HG03565 (cell line): ENCODE results near the gene TNFRSF6B.
"Not testable (repeated sequence)": the region's sequence is repeated elsewhere in the genome, so short reads cannot be mapped to it uniquely, and the experiment has no call there.

ENCODE experiments used
- ATAC-seq: cut with Tn5 transposase; IDR thresholded peaks from one replicate; pipeline ENCODE4 v1.9.1; 2021; ENCODE audit warnings: mild to moderate bottlenecking, moderate library complexity; ENCODE audit not compliant: unreplicated experiment

The TNFRSF6B gene, protein sequence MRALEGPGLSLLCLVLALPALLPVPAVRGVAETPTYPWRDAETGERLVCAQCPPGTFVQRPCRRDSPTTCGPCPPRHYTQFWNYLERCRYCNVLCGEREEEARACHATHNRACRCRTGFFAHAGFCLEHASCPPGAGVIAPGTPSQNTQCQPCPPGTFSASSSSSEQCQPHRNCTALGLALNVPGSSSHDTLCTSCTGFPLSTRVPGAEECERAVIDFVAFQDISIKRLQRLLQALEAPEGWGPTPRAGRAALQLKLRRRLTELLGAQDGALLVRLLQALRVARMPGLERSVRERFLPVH

DNA sequence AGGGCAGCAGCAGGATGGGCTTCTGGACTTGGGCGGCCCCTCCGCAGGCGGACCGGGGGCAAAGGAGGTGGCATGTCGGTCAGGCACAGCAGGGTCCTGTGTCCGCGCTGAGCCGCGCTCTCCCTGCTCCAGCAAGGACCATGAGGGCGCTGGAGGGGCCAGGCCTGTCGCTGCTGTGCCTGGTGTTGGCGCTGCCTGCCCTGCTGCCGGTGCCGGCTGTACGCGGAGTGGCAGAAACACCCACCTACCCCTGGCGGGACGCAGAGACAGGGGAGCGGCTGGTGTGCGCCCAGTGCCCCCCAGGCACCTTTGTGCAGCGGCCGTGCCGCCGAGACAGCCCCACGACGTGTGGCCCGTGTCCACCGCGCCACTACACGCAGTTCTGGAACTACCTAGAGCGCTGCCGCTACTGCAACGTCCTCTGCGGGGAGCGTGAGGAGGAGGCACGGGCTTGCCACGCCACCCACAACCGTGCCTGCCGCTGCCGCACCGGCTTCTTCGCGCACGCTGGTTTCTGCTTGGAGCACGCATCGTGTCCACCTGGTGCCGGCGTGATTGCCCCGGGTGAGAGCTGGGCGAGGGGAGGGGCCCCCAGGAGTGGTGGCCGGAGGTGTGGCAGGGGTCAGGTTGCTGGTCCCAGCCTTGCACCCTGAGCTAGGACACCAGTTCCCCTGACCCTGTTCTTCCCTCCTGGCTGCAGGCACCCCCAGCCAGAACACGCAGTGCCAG is at the start of gene TNFRSF6B:
Gene TNFRSF6B (plus strand): TSS at position 25 of the 729 bp plus-strand sequence. CDS start 116 bp downstream, at position 141.
- no peak for ATAC-seq

DNA sequence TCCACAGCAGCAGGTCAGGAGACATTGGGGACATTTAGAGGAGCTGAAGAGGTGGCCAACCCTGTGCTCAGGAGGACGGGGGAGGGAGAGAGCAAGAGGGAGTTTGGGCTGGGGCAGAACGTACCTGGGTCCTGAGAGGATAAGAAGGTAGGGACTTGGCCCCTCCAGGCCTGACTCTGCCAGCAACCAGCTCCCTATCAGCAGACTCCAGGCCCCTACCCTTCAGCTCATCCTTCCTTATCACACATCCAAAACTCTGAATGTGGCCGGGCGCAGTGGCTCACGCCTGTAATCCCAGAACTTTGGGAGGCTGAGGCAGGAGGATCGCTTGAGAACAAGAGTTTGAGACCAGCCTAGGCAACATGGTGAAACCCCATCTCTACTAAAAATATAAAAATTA is 48.3 kb upstream of the TNFRSF6B start:
- no peak for ATAC-seq

DNA sequence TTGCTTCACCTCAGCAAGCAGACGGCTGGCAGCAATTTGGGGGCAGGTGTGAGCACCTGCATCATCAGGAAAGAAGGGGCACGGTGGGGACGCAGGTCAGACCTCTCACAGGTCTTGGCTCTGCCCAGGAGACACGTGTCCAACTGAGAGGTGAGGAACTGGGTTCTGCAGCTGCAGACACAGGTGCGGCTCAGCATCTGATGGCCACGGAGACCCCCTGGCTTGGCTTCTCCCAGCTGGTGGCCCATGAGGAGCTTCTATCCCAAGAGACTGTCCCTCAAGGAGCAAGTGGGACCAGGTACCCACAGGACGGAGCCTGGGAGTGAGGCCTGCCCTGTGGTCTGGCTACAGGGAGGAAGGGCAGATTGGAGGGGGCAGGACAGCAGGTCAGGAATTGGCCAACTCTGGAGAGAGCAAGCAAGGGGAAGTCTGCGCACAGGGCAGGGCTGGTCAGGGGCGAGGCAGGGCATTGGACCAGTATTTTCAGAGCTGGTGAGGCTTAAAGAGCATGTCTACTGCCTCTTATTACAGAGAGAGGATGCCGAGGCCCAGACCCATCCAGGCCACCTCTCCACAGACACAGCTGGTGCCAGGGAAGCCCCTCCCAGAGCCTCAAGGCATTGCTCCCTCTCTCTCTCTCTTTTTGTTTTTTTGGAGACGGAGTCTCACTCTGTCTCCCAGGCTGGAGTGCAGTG is 47.4 kb upstream of the TNFRSF6B start:
- ATAC-seq, result no peak

DNA sequence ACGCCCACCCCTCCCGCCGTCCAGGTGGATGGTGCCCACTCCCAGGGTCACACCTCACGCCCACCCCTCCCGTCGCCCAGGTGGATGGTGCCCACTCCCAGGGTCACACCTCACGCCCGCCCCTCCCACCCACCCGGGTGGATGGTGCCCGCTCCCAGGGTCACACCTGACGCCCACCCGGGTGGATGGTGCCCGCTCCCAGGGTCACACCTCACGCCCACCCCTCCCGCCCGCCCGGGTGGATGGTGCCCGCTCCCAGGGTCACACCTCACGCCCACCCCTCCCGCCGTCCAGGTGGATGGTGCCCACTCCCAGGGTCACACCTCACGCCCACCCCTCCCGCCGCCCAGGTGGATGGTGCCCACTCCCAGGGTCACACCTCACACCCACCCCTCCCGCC is 46.0 kb upstream of the TNFRSF6B start:
- not testable (repeated sequence) for ATAC-seq

DNA sequence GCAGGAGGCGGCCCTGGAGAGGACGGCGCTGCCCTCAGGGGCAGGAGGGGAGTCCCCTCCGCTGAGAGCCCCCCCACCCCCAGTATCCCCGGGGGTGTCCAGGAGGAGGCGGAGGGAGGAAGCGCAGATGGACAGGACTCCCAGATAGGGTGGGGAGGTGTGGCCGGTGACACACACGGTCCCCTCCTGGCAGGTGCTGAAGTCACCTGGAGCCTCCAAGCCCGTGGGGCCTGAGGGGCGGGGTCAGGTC is 44.6 kb upstream of the TNFRSF6B start:
- ATAC-seq, result no peak

DNA sequence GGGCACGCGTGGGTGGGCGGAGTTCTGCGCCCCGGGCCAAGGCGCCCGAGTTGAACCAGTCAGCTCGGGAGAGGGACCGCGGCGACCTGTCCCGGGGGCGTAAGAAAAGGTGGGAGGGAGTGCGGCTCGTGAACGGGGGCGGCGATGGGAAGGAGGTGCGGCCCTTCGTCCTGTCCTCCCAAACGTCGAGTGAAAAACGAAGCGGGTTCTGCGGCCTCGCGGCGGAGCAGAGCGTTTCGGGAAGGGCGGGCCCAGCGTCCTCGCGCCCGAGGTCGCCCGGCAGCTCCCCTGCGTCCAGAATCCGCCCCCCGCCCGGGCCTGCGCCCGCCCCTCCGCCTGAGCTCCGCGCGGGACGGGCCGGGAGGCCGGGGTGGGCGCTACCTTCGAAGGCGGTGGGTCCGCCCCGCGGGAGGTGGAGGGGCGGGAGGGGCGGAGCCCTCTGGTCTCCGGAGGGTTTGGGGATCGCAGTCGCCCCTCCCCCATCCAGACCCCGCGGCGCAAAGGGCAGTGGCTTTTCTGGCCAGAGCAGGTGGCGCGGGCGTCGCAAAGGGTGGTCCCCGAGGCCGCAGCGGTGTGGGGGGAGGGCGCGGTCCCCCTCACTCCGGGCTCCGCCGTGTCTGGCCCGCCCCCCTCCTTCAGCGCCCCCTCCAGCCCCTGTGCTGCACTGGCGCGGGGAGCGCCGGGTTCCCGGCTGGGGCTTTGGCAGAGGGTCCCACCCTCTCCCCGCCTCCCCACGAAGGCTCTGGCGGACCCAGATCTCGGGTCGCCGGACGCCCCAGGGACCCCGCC is 44.1 kb upstream of the TNFRSF6B start:
- no peak for ATAC-seq

DNA sequence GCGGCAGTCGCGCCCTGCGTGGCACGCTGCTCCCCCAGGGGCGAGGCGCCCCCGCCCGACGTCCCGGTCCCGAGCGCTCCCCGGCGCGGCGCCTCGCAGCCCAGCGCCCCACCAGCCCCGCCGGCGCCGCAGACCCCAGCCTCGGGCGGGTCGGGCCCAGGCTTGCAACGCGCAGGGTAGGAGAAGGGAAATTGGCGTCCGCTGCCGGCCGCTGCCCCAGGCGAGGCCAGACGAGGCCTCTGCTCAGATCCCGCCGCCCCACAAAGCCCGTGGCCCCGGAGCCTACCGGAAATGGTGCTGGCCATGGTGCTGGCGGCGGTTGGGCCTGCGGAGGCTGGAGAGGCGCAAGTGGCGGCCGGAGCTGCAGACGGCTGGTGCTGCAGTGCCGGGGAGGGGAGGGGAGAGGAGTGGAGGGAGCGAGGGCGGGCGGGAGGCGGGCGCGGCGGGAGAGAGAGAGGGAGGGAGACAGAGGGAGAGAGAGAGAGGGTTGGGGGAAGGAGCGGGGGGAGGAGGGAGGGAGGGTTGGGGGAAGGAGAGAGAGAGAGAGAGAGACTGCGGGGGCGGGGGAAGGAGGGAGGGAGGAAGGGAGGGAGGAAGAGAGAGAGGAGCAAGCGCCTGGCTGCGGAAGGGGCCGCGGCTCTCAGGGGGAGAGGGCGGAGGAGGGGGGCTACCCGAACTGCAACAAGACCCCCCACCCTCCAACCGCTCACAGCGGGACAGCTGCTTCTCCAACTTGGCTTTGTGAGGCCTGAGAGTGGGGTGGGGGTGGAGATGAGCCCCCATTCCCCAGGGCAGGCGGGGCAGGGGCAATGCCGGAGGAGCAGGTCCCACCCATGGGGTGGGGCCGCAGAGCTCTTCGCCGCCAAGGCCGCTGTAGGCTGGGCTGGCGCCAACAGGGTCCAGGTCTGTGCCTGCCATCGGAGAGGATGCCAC is 43.1 kb upstream of the TNFRSF6B start, which contains the start of gene STMN3:
Gene STMN3 (minus strand): TSS at position 384 of the 933 bp plus-strand sequence. CDS start 79 bp downstream, at position 305.
- no peak for ATAC-seq

DNA sequence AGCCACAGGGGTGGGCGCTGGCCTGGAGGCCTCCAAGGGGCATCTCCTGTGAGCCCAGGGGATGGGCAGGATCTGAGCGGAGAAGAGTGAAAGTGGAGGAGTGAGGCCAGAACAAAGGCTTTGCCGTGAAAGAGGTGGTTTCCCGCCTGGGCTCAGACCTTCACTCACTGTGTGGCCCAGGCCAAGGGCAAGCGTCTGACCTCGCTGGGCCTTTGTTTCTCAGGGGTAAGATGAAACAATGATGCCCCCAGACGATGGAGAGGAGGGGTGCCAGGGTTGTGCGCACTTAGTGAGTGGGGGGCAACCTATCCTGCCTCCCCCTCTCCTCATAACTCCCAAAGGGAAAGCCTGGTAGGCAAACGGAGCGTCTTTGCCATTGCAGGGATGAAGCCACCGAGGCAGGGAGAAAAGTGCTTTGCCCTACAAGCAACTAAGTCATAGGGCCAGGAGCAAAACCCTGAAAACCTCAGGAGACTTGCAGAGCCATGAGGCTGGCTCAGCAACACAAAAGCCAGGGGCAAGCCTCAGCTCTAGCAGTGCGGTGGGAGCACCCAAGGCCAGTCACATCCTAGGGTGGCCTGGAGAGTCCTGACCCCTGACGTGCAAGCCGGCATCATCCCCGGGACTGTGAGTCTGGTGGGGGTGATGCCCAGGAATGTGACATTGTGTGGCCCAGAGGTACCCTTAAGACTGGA is 42.3 kb upstream of the TNFRSF6B start:
- ATAC-seq, result no peak

DNA sequence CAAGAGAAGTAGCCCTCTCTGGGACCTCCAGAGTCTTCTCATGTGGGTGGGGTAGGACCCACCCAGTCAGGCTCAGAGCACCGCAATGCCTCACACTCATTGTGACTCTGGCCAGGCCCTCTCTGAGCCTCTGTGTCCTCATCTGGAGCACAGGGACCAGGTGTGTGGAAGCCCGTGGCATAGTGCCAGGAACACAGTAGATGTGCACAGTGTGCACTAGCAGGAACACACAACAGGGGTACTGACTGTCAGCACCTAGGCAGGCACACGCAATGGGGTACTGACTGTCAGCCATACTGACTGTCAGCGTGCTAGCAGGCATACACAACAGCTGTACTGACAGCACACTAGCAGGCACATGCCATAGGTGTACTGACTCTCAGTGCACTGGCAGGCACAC is 41.2 kb upstream of the TNFRSF6B start:
- no peak for ATAC-seq

DNA sequence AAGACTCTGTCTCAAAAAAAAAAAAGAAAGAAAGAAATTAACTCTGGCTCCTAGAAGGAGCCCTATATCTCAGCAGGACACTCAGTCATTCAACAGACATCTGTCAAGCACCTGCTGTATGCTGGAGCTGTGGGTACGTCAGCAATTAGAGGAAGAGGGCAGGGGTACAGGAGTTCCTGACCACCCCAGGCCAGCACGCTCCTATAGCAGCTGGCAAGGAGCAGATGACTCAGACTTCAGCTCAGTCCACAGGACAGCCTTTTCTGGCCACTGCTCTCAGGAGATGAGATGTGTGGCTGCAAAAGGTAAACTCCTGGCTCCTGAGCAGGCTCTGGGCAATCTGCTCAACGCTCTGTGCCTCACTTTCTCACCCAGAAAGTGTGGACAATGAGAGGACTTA is 40.0 kb upstream of the TNFRSF6B start:
- ATAC-seq, result no peak

DNA sequence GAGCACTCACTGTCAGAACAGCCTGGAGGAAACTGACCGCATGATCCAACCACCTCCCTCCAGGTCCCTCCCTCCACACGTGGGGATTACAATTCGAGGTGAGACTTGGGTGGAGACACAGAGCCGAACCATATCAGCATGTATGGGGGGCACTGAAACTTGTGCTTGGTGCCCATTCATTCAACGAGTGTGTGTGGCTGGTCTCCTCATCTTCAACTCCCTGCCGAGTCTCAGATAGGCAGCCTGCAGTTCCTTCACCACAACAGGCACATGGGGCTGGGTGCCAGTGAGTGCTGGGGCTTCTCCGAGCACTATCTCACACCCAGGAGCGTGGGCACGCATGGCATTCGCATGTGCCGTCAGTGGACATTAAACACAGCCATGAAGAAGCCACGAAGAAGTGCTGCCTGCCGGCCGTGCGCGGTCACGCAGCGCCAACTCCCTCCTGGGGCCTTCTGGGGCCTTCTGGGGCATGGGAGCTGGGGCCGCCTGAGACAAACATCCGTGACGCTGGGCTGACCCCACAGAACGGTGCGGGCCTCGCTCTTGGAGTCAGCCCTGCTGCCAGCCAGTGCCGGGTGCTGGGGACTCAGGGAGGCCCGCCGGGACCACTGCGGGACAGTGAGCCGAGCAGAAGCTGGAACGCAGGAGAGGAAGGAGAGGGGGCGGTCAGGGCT is 39.1 kb upstream of the TNFRSF6B start:
- no peak for ATAC-seq

DNA sequence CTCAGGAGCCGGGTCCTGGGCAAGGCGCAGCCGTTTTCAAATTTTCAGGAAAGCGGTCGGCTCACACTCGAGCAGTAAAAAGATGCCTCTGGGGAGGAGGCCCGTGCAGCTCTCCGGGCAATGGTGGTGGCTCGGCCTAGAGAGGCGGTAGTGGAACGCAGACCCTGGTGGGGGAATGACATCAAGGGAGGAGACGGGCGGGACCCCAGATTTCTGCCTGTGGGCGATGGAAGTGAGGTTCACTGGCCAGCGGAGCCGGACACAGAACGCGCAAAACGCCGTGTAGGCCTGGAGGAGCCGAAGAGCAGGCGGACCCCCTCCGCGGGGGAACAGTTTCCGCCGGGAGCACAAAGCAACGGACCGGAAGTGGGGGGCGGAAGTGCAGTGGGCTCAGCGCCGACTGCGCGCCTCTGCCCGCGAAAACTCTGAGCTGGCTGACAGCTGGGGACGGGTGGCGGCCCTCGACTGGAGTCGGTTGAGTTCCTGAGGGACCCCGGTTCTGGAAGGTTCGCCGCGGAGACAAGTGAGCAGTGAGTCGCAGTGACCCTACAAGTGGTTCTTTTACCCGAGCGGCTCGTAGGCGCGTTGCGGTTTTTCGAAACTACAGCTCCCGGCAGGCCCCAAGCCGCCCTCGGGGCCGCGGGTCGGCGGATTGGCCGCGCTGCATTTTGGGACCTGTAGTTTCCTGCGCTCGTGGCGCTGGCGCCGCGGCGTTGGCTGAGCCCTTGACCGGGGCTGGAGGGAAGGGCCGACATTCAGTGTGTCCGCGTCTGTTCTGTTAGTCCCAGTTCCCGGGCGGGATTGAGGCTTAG is 38.3 kb upstream of the TNFRSF6B start, which contains the start of gene RTEL1:
Gene RTEL1 (plus strand): TSS at position 376 of the 812 bp plus-strand sequence. CDS start 1,091 bp downstream, outside the sequence.
- peak; percentile 74 for ATAC-seq

DNA sequence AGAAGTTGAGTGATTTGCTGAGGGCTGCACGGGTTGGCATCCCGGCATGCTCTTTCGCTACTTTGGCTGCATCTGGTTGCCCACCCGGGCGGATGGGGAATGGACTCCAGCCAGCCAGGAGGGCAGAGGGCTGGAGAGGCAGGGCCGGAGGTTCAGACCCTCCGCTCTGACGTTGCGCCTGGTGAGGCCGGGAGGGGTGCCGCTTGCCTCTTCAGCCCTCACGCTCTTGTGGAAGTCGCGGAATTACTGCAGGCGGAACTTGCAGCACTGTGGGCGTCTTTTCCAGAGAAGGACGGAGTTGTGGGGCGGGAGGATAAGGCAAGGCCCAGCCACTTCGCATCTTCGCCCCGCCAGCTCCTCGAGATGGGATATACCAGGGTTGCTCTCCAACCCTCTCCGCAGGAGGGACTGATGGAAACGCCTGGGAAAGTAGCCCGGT is 37.7 kb upstream of the TNFRSF6B start:
- no peak for ATAC-seq

DNA sequence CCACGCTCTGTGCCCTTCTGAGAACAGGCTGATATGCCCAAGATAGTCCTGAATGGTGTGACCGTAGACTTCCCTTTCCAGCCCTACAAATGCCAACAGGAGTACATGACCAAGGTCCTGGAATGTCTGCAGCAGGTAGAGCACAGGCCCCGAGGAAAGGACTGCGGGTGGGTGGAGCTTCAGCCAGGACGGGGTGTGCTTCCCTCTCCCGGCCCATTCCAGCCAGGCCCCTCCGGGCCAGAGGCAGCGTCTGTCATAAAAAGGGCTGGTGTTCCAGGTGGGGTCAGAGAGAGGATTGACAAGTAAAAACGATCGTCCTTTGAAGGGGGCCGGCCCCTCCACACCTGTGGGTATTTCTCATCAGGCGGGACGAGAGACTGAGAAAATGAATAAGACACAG is 37.1 kb upstream of the TNFRSF6B start:
- no peak for ATAC-seq

DNA sequence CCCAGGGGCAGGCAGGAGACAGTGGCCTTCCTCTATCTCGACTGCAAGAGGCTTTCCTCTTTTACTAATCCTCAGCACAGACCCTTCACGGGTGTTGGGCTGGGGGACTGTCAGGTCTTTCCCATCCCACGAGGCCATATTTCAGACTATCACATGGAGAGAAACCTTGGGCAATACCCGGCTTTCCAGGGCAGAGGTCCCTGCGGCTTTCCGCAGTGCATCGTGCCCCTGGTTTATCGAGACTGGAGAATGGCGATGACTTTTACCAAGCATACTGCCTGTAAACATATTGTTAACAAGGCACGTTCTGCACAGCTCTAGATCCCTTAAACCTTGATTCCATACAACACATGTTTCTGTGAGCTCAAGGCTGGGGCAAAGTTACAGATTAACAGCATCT is 36.3 kb upstream of the TNFRSF6B start:
- ATAC-seq, result not testable (repeated sequence)

DNA sequence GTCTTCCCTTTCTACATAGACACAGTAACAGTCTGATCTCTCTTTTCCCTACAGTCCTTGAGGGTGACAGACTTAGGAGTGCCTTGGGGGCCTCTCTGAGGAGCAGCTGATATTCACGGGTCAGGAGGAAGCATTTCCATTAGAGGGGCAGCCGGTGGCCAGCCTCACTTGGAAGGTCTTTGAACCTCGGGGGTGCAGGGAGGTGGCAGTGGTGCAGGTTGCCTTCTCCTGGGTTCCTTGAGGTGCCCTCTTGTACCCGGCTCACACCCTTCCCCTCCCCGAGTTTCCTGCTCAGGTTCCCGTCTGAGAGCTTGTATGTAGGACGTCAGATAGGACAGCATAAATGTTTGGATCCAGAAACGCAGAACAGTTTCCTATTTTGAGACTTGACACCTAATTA is 35.8 kb upstream of the TNFRSF6B start:
- ATAC-seq, result no peak

DNA sequence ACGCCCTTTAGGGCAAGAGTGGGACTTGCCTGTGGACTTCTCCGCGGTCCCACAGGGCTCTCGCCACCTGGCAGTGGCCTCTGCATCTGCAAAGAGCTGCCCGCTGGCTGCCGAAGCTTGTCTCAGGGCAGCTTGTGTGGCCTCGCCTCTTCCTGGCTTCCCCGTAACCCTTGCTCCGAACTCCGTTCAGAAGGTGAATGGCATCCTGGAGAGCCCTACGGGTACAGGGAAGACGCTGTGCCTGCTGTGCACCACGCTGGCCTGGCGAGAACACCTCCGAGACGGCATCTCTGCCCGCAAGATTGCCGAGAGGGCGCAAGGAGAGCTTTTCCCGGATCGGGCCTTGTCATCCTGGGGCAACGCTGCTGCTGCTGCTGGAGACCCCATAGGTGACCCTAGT is 35.3 kb upstream of the TNFRSF6B start:
- no peak for ATAC-seq
